ENCODE results near the gene DOC2A.
"Not testable (repeated sequence)": the region's sequence is repeated elsewhere in the genome, so short reads cannot be mapped to it uniquely, and the experiment has no call there.

Gene DOC2A

DNA sequence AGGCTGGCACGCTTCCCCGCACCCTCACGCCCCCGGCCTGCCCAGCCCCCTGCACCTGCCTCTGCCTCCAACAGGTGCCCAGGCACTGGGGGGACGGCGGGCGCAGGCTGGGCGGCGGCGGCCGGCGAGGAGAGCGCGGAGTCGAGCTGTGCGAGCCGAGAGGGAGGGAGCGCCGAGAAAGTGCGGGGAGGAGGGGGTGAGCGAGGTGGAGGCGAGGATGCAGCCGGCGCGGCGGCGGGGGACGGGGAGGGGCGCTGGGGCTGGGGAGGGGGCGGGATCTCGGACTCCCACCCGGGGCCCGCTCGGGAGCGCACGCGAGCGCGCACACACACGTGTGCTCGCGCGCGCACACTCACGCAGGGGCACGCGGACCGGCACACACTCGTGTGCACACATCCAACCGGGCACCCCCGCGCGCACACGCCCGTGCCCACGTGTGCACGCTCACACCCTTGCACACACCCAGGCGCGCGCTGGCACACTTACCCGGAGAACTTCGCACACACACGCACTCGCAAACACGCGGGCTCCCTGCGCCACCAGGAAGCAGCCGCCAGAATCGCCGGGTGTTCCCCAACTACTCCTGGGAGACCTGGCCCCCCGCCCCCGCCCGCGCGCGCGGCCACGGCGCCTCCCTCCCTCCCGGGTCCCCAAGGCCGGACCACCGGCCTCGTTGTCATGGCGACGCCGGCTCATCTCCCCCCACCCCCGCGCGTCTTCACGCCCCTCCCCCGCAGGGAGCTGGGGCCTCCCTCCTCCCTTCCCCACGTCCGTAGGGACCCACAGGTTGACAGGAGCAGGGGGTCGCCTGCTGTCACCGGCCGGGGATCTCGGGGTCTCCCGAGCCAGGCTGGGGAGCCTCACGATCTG, at the start of gene DOC2A:
Gene DOC2A, minus strand, starts transcription at position 184 of the 870 bp plus-strand sequence. CDS start 805 bp downstream, outside the sequence.
- peak; percentile 84 for DNase-seq (ENCODE audit: low spot score)

DNA sequence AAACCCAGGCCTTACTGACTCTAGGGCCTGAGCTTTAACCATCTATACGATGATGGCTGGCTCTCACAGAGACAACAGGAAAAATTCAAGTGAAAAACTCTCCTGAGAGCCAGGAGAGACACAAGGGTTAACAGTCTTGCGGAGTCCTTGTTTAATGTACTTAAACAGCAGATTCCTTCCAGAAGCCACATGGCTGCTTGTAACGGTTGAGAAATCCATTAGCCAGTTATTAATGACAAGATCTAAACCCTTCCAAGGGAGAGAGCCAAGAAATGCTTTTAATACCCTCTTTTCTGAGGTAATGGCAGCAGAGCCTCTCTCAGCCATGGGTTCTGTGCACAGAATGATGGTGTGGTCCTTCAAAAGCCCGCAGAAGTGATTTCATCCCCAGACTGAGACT, 49.5 kb upstream of the DOC2A start:
- no peak for DNase-seq (ENCODE audit: low spot score)

DNA sequence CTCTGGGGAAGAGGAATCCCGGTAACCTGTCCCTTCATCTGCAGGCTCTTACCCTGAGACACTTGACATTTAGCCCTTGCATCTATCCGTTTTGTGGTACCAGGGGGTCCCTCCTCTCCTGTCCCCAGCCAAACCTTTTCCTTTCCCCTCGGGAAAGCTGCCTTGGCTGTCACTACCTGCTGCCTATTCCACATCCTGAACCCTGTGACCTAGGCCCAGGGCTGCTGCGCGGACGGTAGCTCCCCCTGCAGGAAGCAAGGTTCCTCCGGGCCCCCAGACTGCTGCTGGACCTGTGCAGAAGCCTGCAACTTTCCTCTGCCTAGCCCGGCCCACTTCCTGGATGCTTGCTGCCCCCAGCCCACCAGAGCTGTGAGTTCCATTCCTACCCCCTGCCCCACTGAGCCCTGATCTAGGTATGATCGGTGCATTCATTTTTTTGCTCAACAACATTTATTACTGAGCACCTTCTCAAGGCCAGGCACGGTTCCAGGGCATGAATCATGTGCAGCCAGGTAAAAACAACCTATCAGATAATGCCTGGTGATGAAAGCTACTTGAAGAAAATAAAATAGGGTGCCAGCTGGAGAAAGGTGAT, 44.2 kb upstream of the DOC2A start:
- DNase-seq (ENCODE audit: low spot score), result peak; percentile 90

DNA sequence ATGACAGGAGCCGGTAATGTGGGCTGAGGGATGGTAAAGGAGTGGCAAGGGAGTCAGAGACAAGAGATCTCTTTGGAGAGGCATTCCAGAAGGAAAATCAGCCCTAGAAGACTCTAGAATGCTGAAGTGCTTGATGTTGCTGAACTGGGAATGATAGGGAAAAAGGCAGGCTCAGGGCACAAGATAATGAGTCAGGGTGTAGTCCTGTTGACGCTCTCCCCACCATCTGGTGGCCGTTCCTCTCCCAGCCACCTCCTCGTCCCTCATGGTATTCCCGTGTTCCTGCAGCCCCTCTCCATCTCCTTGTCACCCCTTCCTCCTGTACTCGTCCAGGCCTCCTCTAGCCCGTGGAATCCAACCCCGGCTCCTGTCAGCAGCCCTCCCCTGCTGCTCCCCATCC, 43.6 kb upstream of the DOC2A start:
- no peak for DNase-seq (ENCODE audit: low spot score)

DNA sequence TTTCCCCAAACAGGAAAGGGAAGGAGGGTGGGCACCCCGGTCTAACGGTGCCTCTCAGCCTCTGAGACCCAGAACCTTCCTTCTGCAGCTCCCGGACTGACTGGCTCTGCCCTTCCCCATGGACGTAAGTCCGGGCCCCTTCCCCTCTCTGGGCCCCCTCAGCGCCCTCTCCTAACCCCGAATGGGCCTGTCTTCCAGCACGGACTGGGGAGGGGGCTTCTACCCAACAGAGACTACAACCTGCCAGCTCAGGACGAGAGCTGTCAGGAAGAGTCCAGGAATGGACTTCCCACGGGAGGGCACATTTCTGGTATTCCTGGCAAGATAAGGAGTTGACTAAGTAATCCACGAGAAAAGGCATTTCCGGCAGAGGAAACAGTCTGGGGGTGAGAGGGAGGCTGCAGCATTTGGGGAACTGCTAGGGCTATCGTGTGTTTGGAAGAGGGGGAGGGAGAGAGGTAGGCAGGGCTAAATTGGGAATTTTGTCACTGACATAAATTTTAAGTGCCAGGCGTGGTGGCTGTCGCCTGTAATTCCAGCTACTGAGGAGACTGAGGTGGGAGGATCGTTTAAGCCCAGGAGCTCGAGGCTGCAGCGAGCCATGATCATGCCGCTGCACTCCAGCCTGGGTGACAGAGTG, 42.7 kb upstream of the DOC2A start:
- peak; percentile 46 for DNase-seq (ENCODE audit: low spot score)

DNA sequence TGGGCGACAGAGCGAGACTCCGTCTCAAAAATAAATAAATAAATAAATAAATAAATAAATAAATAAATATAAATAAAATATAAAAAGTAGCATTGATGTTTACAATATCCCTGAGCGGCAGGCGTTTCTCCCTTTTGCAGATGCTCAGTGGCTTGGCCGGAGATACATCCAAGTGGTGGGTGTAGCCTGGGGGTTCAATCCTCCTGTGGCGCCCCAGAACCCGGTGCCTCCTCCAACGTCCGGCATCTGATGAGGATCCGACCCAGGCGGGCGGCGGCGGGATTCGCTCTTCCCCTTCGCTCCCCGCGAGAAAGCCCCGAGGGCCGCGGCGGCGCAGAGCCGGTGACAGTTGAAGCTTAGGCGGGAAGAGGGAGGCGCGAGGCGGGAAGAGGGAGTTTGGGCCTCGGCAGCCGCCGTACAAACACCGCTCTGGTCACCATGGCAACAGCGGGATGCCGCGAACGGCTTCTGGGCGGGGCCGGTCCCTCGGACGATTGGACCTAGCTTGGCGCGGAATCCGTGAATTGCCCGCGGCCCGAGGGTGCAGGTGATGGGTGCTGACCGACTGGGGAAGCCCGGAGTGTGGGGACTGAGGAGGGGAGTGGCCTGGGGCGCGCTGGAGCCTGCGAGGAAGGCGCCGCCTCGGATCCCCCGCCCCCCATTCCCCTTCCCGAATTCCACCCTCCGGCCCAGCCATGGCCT, 42.0 kb upstream of the DOC2A start:
- peak; percentile 98 for DNase-seq (ENCODE audit: low spot score)

DNA sequence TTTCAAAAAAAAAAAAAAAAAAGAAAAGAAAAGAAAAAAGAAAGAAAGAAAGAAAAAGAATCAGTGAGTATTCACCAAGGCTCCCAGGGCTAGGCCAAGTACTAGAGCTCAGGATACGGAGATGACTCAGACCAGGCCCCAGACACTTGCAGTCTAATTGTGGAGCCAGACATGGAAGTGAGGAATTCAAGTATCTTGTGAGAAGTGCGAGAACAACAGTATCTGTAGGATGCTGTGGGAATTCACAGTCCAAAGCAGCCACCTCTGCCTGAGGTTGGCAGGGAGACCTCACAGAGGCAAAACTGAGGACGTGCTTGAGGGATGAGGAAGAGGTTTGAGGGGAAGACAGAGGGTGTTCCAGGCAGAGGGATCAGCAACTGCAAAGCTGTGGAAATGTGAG, 40.7 kb upstream of the DOC2A start:
- no peak for DNase-seq (ENCODE audit: low spot score)

DNA sequence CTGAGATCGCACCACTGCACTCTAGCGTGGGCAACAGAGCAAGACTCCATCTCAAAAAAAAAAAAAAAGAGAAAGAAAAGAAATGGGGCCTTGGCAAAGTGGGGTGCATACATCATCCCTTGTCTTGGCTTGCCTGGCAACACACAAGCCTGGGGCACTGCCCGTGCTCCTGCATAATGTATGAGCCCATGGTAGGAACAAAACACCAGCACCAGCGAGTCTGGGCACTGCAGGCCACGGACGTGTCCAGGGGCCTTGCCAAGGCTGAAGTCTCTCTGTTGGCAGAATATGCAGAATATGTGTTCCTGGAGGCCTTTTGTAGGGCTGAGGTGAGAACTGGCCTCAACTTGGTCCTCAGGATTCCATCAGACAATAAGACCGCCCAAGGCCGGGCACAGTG, 39.0 kb upstream of the DOC2A start:
- no peak for DNase-seq (ENCODE audit: low spot score)

DNA sequence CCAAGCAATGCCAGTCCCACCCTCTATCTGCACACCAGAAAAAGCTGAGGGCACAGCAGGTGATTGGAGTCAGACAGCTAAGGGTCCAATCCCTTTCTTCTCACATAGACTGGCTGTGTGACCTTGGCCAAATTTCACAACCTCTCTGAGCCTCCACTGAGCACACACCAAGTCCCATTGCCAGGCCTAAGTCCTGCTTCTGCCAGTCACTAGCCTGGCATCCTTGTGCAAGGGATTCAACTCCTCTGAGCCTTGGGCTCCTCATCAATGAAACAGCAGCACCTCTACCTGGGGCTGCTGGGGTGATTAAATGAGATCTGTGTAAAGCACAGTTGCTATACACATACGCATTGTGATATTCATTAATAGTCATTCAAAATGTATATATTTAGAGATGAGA, 35.8 kb upstream of the DOC2A start:
- DNase-seq (ENCODE audit: low spot score), result no peak

DNA sequence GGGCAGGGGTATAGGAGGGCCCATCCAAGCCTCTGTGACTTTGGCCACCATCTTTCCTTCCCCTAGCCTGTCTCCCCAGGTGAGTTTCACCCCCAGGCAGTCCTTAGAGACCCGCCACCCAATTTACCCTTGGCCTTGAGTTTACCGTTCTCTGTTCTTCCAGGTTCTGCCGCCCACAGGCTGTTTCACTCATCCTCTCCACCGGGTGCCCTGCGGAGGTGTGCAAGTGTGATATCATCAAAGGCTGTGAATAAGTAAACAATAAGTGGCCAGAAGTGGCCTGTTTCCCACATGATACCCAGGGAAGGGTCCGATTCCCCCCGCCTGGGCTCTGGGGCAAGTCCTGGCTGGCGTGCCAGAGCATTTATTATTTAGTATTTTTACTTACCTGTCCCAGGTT, 35.4 kb upstream of the DOC2A start:
- DNase-seq (ENCODE audit: low spot score), result no peak

DNA sequence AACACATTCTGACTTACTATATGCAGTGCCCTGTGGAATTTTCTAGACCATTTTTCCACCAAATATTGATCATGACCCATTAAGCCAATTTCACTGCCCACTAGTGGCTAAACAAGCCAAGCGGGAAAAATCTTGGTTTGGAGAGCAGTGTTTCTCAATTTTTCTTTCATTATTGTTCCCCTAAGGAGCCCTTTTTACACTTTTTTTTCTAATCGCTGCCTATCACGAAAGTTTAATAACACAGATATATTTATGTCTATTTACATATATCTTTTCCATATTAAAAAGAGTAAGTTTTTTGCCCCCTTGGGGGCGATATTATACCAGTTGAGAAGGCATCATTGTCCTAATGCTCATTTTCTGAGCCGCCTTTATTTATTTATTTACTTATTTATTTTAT, 31.0 kb upstream of the DOC2A start:
- DNase-seq (ENCODE audit: low spot score), result no peak

DNA sequence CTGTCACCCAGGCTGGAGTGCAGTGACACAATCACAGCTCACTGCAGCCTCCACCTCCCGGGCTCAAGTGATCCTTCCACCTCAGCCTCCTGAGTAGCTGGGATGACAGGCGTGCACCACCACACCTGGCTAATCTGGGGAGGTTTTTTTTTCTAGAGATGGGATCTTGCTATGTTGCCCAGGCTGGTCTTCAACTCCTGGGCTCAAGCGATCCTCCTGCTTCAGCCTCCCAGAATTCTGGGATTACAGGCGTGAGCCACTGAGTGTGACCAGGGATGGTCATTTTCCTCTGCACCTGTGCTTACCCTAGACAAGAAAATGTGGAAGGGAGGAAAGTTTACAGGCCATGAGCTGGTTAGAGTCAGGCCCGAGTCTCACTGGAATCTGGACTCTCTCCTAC, 29.9 kb upstream of the DOC2A start:
- DNase-seq (ENCODE audit: low spot score), result not testable (repeated sequence)

DNA sequence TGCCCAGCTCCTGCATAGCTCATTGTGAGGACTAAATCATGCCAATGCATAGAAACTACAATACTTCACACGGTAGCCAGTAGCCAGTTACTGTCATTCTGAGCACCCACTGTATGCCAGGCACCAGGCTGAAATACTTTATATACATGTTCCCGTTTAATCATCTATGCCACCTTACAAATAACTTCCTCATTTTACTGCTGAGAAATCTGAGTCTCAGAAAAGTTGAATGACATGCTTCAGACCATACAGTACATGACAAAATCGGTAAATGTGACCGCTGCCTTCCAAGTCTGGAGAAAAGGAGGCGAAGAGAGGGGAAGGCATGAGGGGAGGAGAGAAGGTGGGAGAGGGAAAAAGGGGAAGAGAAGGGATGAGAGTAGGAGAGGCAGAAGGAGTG, 29.4 kb upstream of the DOC2A start:
- DNase-seq (ENCODE audit: low spot score), result no peak

DNA sequence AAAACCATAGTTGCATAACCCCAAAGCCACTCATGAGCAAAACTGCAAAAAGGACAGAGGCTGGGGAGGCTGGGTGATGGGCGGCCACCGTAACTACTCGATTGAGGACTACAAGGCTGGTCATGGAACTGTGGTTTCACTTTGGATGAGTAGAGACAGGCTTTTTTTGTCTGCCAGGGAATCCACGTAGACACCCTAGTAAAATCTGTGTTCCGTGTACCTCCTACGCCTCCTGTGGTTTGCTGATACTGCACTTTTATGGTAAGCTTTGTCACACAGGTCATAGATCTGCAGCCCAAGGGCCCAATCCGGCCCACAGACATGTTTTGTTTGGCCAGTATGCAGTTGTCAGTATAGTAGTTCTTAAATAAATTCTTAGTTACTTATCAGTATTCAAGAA, 22.4 kb upstream of the DOC2A start:
- DNase-seq (ENCODE audit: low spot score), result no peak

DNA sequence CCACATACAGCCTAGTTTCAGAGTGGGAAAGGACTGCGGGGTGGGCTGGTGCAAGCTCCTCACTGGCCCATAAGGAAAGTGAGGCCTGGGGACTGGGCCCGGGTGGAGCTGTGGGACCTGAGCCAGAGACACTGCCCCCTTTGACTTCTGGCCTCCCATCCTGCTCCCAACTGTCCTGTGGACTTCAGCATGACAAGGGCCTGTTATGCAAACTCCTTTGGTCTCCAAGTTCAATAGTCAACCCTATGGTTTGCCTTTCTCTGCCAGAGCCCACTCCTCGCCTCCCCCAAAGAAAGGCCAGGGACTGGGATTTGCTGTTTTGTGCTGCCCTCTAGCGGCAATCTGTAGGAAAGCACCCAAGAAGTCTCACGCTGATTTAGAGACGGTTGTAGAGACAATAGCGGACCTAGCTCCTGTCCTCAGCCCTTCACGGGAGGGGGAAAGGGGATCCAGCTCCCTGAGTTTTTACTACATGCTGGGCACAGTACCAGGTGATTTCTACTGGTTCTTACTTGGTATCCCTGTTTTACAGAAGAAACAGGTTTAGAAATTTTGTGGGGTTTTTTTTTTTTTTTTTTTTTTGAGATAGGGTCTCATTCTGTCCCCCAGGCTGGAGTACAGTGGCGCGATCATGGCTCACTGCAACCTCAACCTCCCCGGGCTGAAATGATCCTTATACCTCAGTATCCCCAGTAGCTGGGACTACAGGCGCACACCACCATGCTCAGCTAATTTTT, 21.4 kb upstream of the DOC2A start:
- peak; percentile 74 for DNase-seq (ENCODE audit: low spot score)

DNA sequence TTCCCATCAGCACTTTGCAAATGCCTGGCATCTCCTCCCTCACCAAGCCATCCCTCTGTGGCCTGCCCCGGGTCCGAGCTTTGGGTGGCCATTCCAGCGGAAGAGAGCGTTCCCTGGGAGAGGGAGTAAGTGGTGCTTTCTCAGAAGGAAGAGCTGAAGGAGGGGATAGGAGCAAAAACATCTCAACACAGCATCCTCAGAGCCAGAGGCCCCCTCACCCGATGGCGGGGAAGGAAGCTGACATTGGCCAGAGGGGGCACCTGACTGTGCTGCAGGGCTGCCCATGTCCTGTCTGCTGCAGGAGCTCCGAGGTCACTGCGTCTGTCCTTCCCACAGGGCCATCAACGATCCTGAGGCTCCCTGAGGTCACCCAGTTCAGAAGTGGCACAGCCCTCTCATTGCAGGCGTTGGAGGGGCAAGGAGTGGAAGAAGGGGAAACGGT, 20.7 kb upstream of the DOC2A start:
- DNase-seq (ENCODE audit: low spot score), result no peak

DNA sequence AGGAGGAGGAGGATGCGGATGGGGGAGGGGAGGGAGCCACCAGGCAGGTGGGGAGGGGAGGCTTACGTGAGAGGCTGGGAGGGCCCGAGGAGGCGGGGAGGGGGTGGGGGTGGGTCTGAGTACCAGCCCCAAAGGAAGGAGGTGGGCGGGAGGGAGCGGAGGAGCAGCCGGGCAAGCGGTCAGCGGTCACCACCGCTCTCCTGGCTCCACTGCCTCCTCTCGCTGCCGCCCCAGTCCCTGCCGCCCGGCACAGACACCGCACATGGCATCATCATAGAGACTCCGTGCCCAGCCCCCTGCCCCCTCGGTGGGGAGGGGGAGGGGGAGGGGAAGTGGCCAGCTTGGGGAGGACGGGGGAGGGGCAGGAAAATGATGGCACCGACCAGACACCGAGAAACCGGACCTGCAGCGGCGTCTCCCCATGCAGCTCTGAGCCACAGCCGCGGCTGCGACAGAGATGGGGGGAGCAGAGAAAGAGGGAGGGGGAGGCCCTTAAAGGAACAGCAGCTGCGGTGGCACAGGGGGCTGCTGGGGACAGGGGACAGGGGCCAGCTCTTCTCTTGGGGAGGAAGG, 20.1 kb upstream of the DOC2A start, which contains the start of gene TLCD3B:
Gene TLCD3B, minus strand, starts transcription at position 431 of the 573 bp plus-strand sequence. CDS start 744 bp downstream, outside the sequence.
- peak; percentile 57 for DNase-seq (ENCODE audit: low spot score)

DNA sequence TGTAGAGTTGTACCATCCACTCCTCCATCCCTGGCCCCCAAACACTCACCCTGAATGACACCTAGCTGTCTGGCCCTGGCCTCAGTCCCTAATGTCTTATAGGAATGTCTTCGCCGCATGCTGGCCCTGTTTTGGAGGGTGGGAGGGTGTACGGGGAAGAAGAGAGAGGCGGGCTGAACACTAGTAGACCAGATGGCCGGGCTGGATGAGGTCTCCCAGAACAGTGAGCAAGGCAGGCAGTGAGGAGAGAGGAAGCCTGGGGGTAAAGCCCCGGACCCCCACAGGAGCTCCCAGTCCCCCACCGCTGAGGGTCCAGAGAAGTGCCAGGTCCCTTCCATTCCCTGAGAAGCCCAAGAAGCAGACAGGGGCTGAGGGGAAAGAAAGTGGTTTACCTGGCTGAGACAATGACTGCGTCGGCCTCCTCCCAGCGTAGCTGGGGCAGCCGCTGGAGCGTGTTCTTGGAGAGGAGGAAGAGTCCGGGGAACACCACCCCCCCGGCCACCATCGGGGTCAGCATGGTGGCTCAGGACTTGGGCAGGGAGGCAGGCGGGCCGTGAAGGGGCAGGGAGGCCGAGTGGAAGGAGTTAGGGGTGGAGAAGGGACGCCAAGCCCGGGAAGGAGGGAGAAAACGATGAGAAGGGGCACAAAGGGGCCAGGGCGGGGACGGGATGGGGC, 19.3 kb upstream of the DOC2A start:
- DNase-seq (ENCODE audit: low spot score), result no peak

DNA sequence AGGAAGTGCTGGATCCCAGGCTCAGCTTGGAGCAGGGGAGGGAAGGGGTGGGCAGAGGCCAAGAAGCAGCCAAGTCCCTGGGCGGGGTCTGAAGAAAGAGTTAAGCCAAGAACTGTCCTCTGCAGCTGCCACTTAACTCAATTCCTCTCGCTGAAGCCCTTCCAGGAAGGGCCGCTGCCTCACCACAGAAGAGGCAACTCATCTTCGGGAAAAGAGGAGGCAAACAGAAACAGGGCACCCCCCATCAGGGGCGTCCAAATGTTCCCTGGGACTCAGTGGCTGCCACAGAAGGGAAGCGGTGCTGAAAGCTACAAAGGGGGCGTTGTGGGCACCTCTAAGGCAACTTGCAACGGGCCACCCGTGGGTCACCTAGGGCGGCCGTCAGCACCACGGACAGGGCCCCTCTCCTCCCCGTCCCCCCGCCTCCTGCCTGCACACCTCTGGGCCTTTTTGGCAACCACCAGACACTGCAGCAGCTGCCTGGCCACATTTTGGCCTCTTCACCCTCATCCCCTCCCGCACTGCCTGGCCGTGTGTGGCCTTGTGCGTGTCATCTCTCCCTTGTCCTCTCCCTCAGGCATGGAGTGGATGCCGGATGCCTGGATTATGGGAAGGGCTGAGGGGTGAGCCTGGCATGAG, 17.7 kb upstream of the DOC2A start:
- DNase-seq (ENCODE audit: low spot score), result peak; percentile 72
